NT2/D1 (cell line): ENCODE data around the gene NLRP11.

Source experiments
- SUZ12 ChIP-seq: IDR thresholded peaks from 2 replicates; pipeline ENCODE4 v1.6.1; 2011; ENCODE audit not compliant: insufficient read length, insufficient read depth; ENCODE audit errors: extremely low read depth
- YY1 ChIP-seq: IDR thresholded peaks from 2 replicates; pipeline ENCODE4 v1.6.1; 2011; ENCODE audit not compliant: insufficient read length, insufficient read depth
- ZNF274 ChIP-seq: IDR thresholded peaks from 2 replicates; pipeline ENCODE4 v1.6.1; 2011; ENCODE audit warnings: mild to moderate bottlenecking, low read depth, low read length

DNA sequence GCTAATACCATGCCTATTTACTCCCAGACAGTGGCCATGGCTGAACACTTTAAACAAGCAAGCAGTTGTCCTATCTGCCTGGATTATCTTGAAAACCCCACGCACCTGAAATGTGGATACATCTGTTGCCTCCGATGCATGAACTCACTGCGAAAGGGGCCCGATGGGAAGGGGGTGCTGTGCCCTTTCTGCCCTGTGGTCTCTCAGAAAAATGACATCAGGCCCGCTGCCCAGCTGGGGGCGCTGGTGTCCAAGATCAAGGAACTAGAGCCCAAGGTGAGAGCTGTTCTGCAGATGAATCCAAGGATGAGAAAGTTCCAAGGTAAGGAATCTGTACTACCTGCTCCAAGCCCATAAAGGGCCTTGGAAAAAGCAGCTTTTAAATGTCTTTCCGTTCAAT is 54.3 kb downstream of the NLRP11 start:
- TF ChIP-seq ZNF274, result no peak
- no peak for TF ChIP-seq YY1
- TF ChIP-seq SUZ12, result no peak
